HepG2 (cell line): ENCODE measurements around the gene APBA1. TPM values are rescaled to one million over a fixed set of nuclear protein-coding genes. Genes with fewer than 3 reads are reported as not detected.

Experiments used
- ATAC-seq: fragments of 200-7000 bp; cut with Tn5 transposase; 3 replicates; pipeline ENCODE4 v1.9.1; 2020; ENCODE audit warnings: mild to moderate bottlenecking, moderate library complexity
- BruUV-seq: library from RNA; stranded (reverse); fragments of 400-500 nt; replicated peaks from 2 replicates; lab custom pipeline; 2021; lab: Mats Ljungman, UMichigan
- CTCF ChIA-PET: fragments of 300-600 bp; formaldehyde crosslinking; extraction: SDS; loops from one replicate; lab custom pipeline; 2021; ENCODE audit warnings: low total read pairs, inconsistent platforms, low intra/inter-chr PET ratio; lab: Yijun Ruan, JAX
- POLR2A ChIA-PET: fragments of 350-600 bp; sonication (Branson Sonifier 250); formaldehyde crosslinking; loops from one replicate; lab custom pipeline; 2020; ENCODE audit warnings: antibody characterized with exemption, inconsistent platforms; lab: Yijun Ruan, JAX
- DNase-seq: peaks from one replicate; pipeline ENCODE4 v3.0.0-alpha.2; 2015; ENCODE audit warnings: low spot score
- FAIRE-seq: peaks from 3 replicates; lab custom pipeline; 2011; peaks lifted over from hg19 to GRCh38; lab: Jason Lieb, UNC
- H2AFZ ChIP-seq: one replicate; pipeline ENCODE4 v1.6.1; 2011; ENCODE audit warnings: low read length, inconsistent platforms
- H3K27ac ChIP-seq: fragments of 300-600 bp; 3 replicates; pipeline ENCODE4 v1.8.0; 2011; ENCODE audit warnings: mixed run types, mild to moderate bottlenecking, mixed read lengths, low read length, inconsistent platforms; ENCODE audit not compliant: insufficient read depth; ENCODE audit errors: extremely low read length
- H3K27me3 ChIP-seq, 2 experiments: fragments of 200-600 bp in 1 of 2; 2 replicates in 1 of 2; 3 replicates in 1 of 2; pipeline versions ENCODE4 v1.6.0 to v1.8.0; 2011; ENCODE audit warnings: low read length in 2 of 2, mild to moderate bottlenecking in 2 of 2, moderate library complexity in 2 of 2, inconsistent platforms in 1 of 2; ENCODE audit not compliant: insufficient read depth in 2 of 2, control insufficient read depth in 1 of 2
- H3K36me3 ChIP-seq, 2 experiments: fragments of 200-600 bp in 1 of 2; replicated peaks in 1 of 2; 2 replicates in 1 of 2; 3 replicates in 1 of 2; pipeline versions ENCODE4 v1.5.1 to v1.8.0; 2011; ENCODE audit warnings: low read length in 2 of 2, inconsistent platforms in 1 of 2; ENCODE audit not compliant: insufficient read depth in 2 of 2, control insufficient read depth in 1 of 2
- H3K4me1 ChIP-seq: 2 replicates; pipeline ENCODE4 v1.5.1; 2012; ENCODE audit warnings: low read length, inconsistent platforms; ENCODE audit not compliant: insufficient read depth
- H3K4me2 ChIP-seq: 2 replicates; pipeline ENCODE4 v1.6.0; 2011; ENCODE audit warnings: low read depth, low read length, inconsistent platforms
- H3K4me3 ChIP-seq, 3 experiments: fragments of 200-600 bp in 1 of 3; sonication (generic), shearing (Covaris generic) in 1 of 3; replicated peaks in 1 of 3; 2 replicates each; pipeline ENCODE4 v1.5.1; 2011 to 2016; ENCODE audit warnings: low read length in 3 of 3, inconsistent platforms in 2 of 3, low read depth in 2 of 3, mild to moderate bottlenecking in 2 of 3, control low read depth in 1 of 3, mixed read lengths in 1 of 3; ENCODE audit not compliant: insufficient read depth in 1 of 3
- H3K79me2 ChIP-seq: one replicate; pipeline ENCODE4 v1.6.1; 2011; ENCODE audit warnings: low read length, inconsistent platforms; ENCODE audit not compliant: insufficient read depth
- H3K9ac ChIP-seq: 2 replicates; pipeline ENCODE4 v1.6.0; 2011; ENCODE audit warnings: mild to moderate bottlenecking, low read depth, low read length, inconsistent platforms; ENCODE audit not compliant: insufficient read depth
- H3K9me3 ChIP-seq: 2 replicates; pipeline ENCODE4 v1.5.1; 2012; ENCODE audit warnings: mild to moderate bottlenecking, low read length
- H4K20me1 ChIP-seq: 2 replicates; pipeline ENCODE4 v1.6.0; 2011; ENCODE audit warnings: inconsistent platforms, mild to moderate bottlenecking, low read length, moderate library complexity; ENCODE audit not compliant: insufficient read depth
- ELF3 ChIP-seq: IDR thresholded peaks from 2 replicates; pipeline ENCODE4 v1.6.1; 2016; ENCODE audit warnings: missing genetic modification reagents, missing compliant biosample characterization
- NCOR1 ChIP-seq: fragments of 200-600 bp; sonication (generic); IDR thresholded peaks from 2 replicates; pipeline ENCODE4 v1.7.0; 2017; ENCODE audit warnings: antibody characterized with exemption, low read length, borderline replicate concordance
- NFATC3 ChIP-seq: sonication (generic); formaldehyde crosslinking; IDR thresholded peaks from 2 replicates; pipeline ENCODE4 v1.5.1; 2020; ENCODE audit warnings: mild to moderate bottlenecking, missing genetic modification reagents
- PRDM4 ChIP-seq: sonication (generic); formaldehyde crosslinking; IDR thresholded peaks from 2 replicates; pipeline ENCODE4 v1.9.0; 2021; ENCODE audit warnings: missing genetic modification reagents, borderline replicate concordance
- XRCC5 ChIP-seq: fragments of 200-400 bp; formaldehyde crosslinking; optimal IDR thresholded peaks from 2 replicates; pipeline ENCODE3; 2017; ENCODE audit warnings: mild to moderate bottlenecking, low read length
- ZMYM4 ChIP-seq: sonication (generic); formaldehyde crosslinking; IDR thresholded peaks from 2 replicates; pipeline ENCODE4 v1.8.1; 2023; ENCODE audit warnings: mild to moderate bottlenecking, missing genetic modification reagents
- ZNF296 ChIP-seq: sonication (generic); formaldehyde crosslinking; conservative IDR thresholded peaks from 2 replicates; pipeline ENCODE4 v1.5.0; 2020; ENCODE audit warnings: mild to moderate bottlenecking, missing genetic modification reagents
- ZNF33A ChIP-seq: sonication (generic); formaldehyde crosslinking; IDR thresholded peaks from 2 replicates; pipeline ENCODE4 v1.5.1; 2020; ENCODE audit warnings: missing genetic modification reagents, mild to moderate bottlenecking, moderate library complexity, borderline replicate concordance
- ZNF414 ChIP-seq: sonication (generic); formaldehyde crosslinking; IDR thresholded peaks from 2 replicates; pipeline ENCODE4 v1.5.0; 2020; ENCODE audit warnings: missing genetic modification reagents
- ZNF556 ChIP-seq: sonication (generic); formaldehyde crosslinking; IDR thresholded peaks from 2 replicates; pipeline ENCODE4 v1.4.0; 2020; ENCODE audit warnings: mild to moderate bottlenecking, missing genetic modification reagents, borderline replicate concordance
- ZNF564 ChIP-seq: sonication (generic); formaldehyde crosslinking; IDR thresholded peaks from 2 replicates; pipeline ENCODE4 v1.8.1; 2023; ENCODE audit warnings: mild to moderate bottlenecking, missing genetic modification reagents
- ZNF609 ChIP-seq: sonication (generic); formaldehyde crosslinking; IDR thresholded peaks from 2 replicates; pipeline ENCODE4 v1.4.0; 2020; ENCODE audit warnings: mild to moderate bottlenecking, missing genetic modification reagents, borderline replicate concordance
- ZNF749 ChIP-seq: sonication (generic); formaldehyde crosslinking; IDR thresholded peaks from 2 replicates; pipeline ENCODE4 v1.8.0; 2022; ENCODE audit warnings: mild to moderate bottlenecking, missing genetic modification reagents, moderate library complexity, borderline replicate concordance
- ZNF839 ChIP-seq: sonication (generic); formaldehyde crosslinking; IDR thresholded peaks from 2 replicates; pipeline ENCODE4 v1.4.0; 2020; ENCODE audit warnings: missing genetic modification reagents, mild to moderate bottlenecking, borderline replicate concordance
- WGBS: methylation state at CpG from one replicate; pipeline ENCODE4 v1.1.6; 2017; ENCODE audit warnings: low lambda C conversion rate; 5-methylcytosine and 5-hydroxymethylcytosine counted together
- in situ Hi-C: cut with HindIII; loops from 2 replicates; pipeline ENCODE4 v1.10.0; 2017; ENCODE audit warnings: low pct_unique_long_range_greater_than_20kb; ENCODE audit not compliant: extremely low pct_ligation_motif_present
- intact Hi-C: fragments of 100-400 bp; cut with micrococcal nuclease; formaldehyde crosslinking; loops from one replicate; pipeline ENCODE4 v1.10.0; 2022; ENCODE audit not compliant: unreplicated experiment
- polyA plus RNA-seq, 8 experiments: library from polyadenylated mRNA; depleted of rRNA in 3 of 8; stranded (reverse) in 7 of 8; unstranded in 1 of 8; fragments of >200 nt; fragmentation: Illumina TruSeq in 4 of 8; extraction: Trizol in 4 of 8; gene quantifications; 2 replicates each; pipeline versions ENCODE4 v1.2.1 to v1.2.3, GENCODE V29; 2011 to 2016; ENCODE audit warnings: low read depth in 4 of 8, missing spikeins in 1 of 8, mixed read lengths in 1 of 8; ENCODE audit not compliant: insufficient read depth in 1 of 8
- total RNA-seq, 5 experiments: library from RNA; depleted of rRNA; stranded (reverse); fragments of >200 nt; fragmentation: Illumina TruSeq; extraction: Trizol; gene quantifications; 2 replicates each; pipeline ENCODE4 v1.2.3, GENCODE V29; 2016; ENCODE audit warnings: low read depth in 1 of 5

The APBA1 gene
- total and polyA plus RNA-seq, 2 of the 13 experiments (the other 11 are each of a cell fraction or from before 2014, with no cell fraction given) = 0.15 TPM; not detected in 1

- Histone ChIP-seq H3K79me2 (no peaks in the 10 kb centered on the region), H2AFZ (no peak overlapping the region), H3K4me1 (no peaks in the 10 kb centered on the region), H3K27ac (no peak overlapping the region), H3K27me3 (no peaks in the 10 kb centered on the region), H3K9me3 (no peaks in the 10 kb centered on the region), H3K4me2 (no peak overlapping the region), H4K20me1 (no peaks in the 10 kb centered on the region), H3K9ac (no peak overlapping the region), H3K4me3 (no peak overlapping the region), H3K36me3 (no peaks in the 10 kb centered on the region)
- in situ Hi-C loops = no loop called here
- FAIRE-seq = no peak
- CTCF ChIA-PET = no interaction called here
- POLR2A ChIA-PET = no interaction called here
- BruUV-seq = no TSS peak
- WGBS = 11% methylated on average over 3 of the region's 3 CpGs
- intact Hi-C loops = no loop called here
- ATAC-seq = no peak
- no peak for DNase-seq
- no peak for TF ChIP-seq ZMYM4 (CRISPR knock-in tag)
- TF ChIP-seq ZNF296 = no peak
- no peak for TF ChIP-seq XRCC5
- no peak for TF ChIP-seq ZNF609 (CRISPR knock-in tag)
- TF ChIP-seq ZNF749 (CRISPR knock-in tag) = no peak
- no peak for TF ChIP-seq ZNF564 (CRISPR knock-in tag)
- no peak for TF ChIP-seq NFATC3 (CRISPR knock-in tag)
- TF ChIP-seq NCOR1 = no peak
- no peak for TF ChIP-seq ZNF556
- no peak for TF ChIP-seq ELF3 (CRISPR knock-in tag)
- no peak for TF ChIP-seq ZNF414 (CRISPR knock-in tag)
- TF ChIP-seq ZNF33A = no peak
- TF ChIP-seq PRDM4 (CRISPR knock-in tag) = no peak
- TF ChIP-seq ZNF839 (CRISPR knock-in tag) = no peak
Measured at GRCh38 chr9:69622676-69623075, 49.5 kb downstream of the APBA1 start.
